ENCODE data around the gene ANKRD65. TPM values are rescaled to one million over a fixed set of nuclear protein-coding genes. Genes with fewer than 3 reads are reported as not detected.
"Not testable (repeated sequence)": the region's sequence is repeated elsewhere in the genome, so short reads cannot be mapped to it uniquely, and the experiment has no call there.

ANKRD65 gene
- total and polyA plus RNA-seq, 10 donors, result 0.43 to 4.3 (median 1.6) TPM

DNA sequence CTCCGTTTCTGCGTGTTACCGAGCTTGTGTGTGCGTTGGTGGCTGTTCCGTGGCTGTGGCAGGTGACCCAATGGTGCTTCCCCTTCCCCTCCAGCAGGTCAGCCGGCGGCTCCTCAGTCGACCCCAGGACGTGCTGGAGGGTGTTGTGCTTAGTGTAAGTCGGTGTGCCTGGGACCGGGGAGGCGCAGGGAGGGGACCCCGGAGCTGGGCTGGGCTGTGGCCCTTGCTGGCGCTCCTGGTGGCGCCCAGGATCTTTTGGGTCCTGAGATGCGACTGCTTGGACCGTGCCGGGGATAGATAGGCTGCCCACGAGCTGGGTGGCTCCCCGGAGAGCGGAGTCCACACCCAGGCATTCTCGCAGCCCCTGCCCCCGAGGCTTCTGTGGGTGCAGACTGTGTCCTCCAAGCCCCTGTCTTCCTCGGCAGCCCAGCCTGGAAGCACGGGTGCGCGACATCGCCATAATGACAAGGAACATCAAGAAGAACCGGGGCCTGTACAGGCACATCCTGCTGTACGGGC lies 34.3 kb upstream of the ANKRD65 start:
- WGBS, 5 donors, result 80 to 92% (median 85%) methylated on average over 20 to 30 of the region's 30 CpGs

DNA sequence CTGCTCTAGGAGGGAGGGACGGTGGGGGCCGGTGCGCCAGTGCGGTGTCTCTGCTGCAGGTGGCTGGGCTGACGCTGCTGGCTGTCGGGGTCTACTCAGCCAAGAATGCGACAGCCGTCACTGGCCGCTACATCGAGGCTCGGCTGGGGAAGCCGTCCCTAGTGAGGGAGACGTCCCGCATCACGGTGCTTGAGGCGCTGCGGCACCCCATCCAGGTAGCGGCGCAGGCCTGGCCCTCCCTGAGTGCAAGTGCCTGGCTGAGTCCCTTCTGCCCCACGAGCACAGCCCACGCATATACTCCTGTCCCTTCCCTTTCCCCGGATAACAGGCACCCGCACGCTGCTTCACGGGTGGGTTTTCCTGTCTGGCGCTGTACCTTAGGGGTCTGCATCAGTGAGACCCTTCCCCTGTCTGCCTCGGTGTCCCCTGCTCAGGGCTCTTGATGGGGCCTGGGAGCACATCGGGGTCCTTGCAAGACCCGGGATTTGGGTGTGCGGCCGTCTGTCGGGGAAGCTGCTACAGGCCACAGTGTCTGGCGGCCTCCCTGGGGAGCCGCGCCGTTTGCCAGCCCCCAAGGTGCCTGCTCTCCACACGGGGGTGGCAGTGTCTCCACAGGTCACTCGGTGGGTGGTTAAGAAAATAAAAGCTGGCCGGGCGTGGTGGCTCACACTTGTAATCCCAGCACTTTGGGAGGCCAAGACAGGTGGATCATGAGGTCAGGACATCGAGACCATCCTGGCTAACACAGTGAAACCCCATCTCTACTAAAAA lies 33.4 kb upstream of the ANKRD65 start:
- 77 to 96% (median 81%) methylated on average over 12 to 37 of the region's 41 CpGs for WGBS, 5 donors
- H3K4me1 ChIP-seq; intact Hi-C loops (cut with DNase I; ENCODE audit: low total_unique reads); DNase-seq; H3K27ac ChIP-seq; H3K9me3 ChIP-seq; H3K36me3 ChIP-seq; H3K4me3 ChIP-seq: not testable (repeated sequence)
- peaks cover 0 to 18% (median 0%) of the 10 kb centered on the region in 7 donors for H3K27me3 ChIP-seq (replicated peaks in 1 of 7)

More for the DNA sequence above, 34.3 kb upstream of the ANKRD65 start:
- no peaks in the 10 kb centered on the region for H3K9me3 ChIP-seq
- no peak overlapping the region for H3K27ac ChIP-seq
- TF ChIP-seq POLR2AphosphoS5 (IDR thresholded peaks at IDR 0.05) (no peak), POLR2A (IDR thresholded peaks at IDR 0.05) (no peak)
- TF ChIP-seq, protein P1, sequence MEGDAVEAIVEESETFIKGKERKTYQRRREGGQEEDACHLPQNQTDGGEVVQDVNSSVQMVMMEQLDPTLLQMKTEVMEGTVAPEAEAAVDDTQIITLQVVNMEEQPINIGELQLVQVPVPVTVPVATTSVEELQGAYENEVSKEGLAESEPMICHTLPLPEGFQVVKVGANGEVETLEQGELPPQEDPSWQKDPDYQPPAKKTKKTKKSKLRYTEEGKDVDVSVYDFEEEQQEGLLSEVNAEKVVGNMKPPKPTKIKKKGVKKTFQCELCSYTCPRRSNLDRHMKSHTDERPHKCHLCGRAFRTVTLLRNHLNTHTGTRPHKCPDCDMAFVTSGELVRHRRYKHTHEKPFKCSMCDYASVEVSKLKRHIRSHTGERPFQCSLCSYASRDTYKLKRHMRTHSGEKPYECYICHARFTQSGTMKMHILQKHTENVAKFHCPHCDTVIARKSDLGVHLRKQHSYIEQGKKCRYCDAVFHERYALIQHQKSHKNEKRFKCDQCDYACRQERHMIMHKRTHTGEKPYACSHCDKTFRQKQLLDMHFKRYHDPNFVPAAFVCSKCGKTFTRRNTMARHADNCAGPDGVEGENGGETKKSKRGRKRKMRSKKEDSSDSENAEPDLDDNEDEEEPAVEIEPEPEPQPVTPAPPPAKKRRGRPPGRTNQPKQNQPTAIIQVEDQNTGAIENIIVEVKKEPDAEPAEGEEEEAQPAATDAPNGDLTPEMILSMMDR (IDR thresholded peaks at IDR 0.05 in 8 of 11, conservative IDR thresholded peaks at IDR 0.05 in 3 of 11), result no peak
- no peak overlapping the region for H3K4me3 ChIP-seq
- peaks cover 0 to 24% (median 0%) of the 10 kb centered on the region in 7 donors for H3K27me3 ChIP-seq (replicated peaks in 1 of 7)
- no peaks in the 10 kb centered on the region for H3K36me3 ChIP-seq
- DNase-seq, result no peak
- H3K4me1 ChIP-seq, result no peaks in the 10 kb centered on the region
- intact Hi-C loops (cut with DNase I; ENCODE audit: low total_unique reads), result no loop called here

DNA sequence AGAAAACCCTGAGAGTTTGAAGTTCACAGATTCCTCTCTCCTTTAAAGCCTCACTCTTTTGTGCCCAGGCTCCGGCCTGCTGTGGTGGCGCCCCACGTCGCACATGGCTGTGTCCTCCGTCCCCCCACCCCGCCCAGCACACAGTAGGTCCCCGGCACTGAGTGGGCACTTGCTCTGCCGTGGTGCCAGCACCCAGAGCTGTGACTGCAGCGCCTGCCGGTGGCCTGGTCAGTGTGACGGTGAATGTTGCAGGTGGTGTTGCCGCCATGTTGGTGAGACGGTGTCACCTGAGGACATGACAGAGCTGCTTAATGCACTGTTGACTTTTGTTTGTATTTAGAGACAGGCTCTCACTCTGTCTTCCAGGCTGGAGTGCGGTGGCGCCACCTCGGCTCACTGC lies 31.8 kb upstream of the ANKRD65 start:
- 92 to 97% (median 95%) methylated on average over 13 to 16 of the region's 16 CpGs for WGBS, 5 donors
- Histone ChIP-seq H3K36me3 (no peaks in the 10 kb centered on the region), H3K9me3 (no peaks in the 10 kb centered on the region), H3K4me3 (no peak overlapping the region), H3K27me3 (replicated peaks in 1 of 7) (peaks cover 0 to 18% (median 0%) of the 10 kb centered on the region in 7 donors), H3K27ac (no peak overlapping the region), H3K4me1 (no peaks in the 10 kb centered on the region)
- TF ChIP-seq, protein P1 (IDR thresholded peaks at IDR 0.05 in 8 of 11, conservative IDR thresholded peaks at IDR 0.05 in 3 of 11), result no peak
- TF ChIP-seq POLR2A (IDR thresholded peaks at IDR 0.05) (no peak), POLR2AphosphoS5 (IDR thresholded peaks at IDR 0.05) (no peak)
- no peak for DNase-seq
- intact Hi-C loops (cut with DNase I; ENCODE audit: low total_unique reads), result no loop called here

DNA sequence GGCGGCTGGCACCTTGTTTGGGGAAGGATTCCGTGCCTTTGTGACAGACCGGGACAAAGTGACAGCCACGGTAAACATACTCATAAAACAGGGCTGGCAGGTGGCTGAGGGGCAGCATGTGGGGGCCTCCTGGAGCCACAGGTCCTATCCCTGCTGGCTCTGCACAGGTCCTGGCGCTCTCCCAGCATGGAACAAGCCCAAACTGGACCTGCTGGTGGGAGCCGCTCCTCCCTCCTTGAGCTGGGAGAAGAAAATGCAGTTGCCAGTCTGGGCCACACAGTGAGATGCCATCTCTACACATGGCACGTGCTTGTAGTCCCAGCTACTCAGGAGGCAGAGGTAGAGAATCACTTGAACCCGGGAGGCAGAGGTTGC lies 31.3 kb upstream of the ANKRD65 start:
- H3K36me3 ChIP-seq; intact Hi-C loops (cut with DNase I; ENCODE audit: low total_unique reads); DNase-seq; H3K4me1 ChIP-seq; H3K9me3 ChIP-seq; H3K27ac ChIP-seq; H3K4me3 ChIP-seq: not testable (repeated sequence)
- 83 to 88% (median 84%) methylated on average over 7 to 8 of the region's 8 CpGs for WGBS, 5 donors
- H3K27me3 ChIP-seq (replicated peaks in 1 of 7), result peaks cover 0 to 18% (median 0%) of the 10 kb centered on the region in 7 donors

DNA sequence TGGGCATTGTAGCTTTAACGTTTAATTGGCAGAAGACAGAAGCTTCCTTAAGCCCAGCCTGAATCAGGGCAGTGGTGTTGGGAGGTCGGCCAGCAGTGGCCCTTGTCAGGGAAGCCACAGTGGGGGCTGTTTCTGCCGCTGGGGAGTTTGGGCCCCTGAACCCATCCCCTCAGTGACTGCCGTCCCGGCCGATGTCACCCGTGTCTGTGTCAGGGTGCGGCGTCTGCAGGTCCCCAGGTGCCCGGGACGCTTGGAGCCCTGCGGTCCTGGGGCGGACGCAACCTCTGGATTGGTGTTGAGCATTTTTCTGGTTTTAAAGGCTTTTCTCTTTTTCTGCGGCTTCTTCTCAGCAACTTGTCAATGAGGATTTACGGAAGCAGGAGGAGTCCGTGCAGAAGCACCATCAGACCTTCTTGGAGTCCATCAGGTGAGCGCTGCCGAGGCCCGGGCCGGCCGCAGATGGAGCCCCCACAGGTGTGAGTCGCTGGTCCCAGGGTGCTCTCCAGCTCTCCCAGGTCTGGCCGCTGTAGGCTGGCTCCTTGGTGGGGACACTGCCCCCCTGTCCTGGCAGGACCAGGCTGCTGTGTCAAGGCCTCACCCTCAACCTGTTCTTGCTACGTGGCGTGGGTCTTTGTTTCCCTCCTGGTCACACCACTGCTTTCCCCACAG lies 30.8 kb upstream of the ANKRD65 start:
- Histone ChIP-seq H3K4me3 (no peak overlapping the region), H3K9me3 (no peaks in the 10 kb centered on the region), H3K27ac (no peak overlapping the region), H3K36me3 (no peaks in the 10 kb centered on the region), H3K4me1 (no peaks in the 10 kb centered on the region), H3K27me3 (replicated peaks in 1 of 7) (peaks cover 0 to 13% (median 0%) of the 10 kb centered on the region in 7 donors)
- intact Hi-C loops (cut with DNase I; ENCODE audit: low total_unique reads), result no loop called here
- no peak for DNase-seq
- WGBS, 5 donors, result 87 to 93% (median 90%) methylated on average over 19 to 26 of the region's 26 CpGs
- TF ChIP-seq, protein P1 (IDR thresholded peaks at IDR 0.05 in 8 of 11, conservative IDR thresholded peaks at IDR 0.05 in 3 of 11), result no peak
- TF ChIP-seq POLR2AphosphoS5 (IDR thresholded peaks at IDR 0.05), result no peak
- TF ChIP-seq POLR2A (IDR thresholded peaks at IDR 0.05), result no peak

DNA sequence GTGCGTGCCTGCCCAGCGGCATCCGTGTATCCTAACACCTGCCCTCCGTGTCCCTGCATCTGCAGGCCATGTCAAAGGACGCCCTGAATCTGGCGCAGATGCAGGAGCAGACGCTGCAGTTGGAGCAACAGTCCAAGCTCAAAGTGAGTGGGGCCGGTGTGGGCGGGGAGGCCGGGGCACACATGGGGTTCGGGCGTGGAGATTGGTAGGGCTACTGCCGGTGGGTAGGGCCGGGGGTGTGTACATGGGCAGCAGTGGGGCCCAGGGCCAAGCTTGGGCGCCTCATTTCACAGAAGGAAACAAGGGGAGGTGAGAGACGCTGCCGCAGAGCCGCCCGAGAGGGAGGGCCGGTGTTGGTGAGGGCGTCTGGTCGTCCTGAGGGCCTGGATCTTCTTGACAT lies 29.5 kb upstream of the ANKRD65 start:
- 84 to 88% (median 86%) methylated on average over 17 to 22 of the region's 22 CpGs for WGBS, 5 donors
- H3K4me1 ChIP-seq; H3K36me3 ChIP-seq; DNase-seq; H3K4me3 ChIP-seq; H3K9me3 ChIP-seq; intact Hi-C loops (cut with DNase I; ENCODE audit: low total_unique reads); H3K27ac ChIP-seq: not testable (repeated sequence)
- peaks cover 0 to 11% (median 0%) of the 10 kb centered on the region in 7 donors for H3K27me3 ChIP-seq (replicated peaks in 1 of 7)

Measured in spleen (tissue), 11 donors.